ENCODE measurements around the gene ZER1. TPM values are rescaled to one million over a fixed set of nuclear protein-coding genes. Genes with fewer than 3 reads are reported as not detected.

ZER1 gene
- total RNA-seq, 4 donors from 2014 or later: 63.6 to 115 (median 105) TPM

- H3K36me3 ChIP-seq: no peaks in the 10 kb centered on the region
- TF ChIP-seq CTCF (IDR thresholded peaks at IDR 0.05 in 4 of 5, conservative IDR thresholded peaks at IDR 0.05 in 1 of 5): no peak
- TF ChIP-seq POLR2A (IDR thresholded peaks at IDR 0.05): no peak
- H3K9me3 ChIP-seq: no peaks in the 10 kb centered on the region
- peaks cover 0 to 8% of the 10 kb centered on the region in 2 donors for H3K4me1 ChIP-seq
- intact Hi-C loops (cut with DNase I; ENCODE audit: low total_unique reads): no loop called here
- DNase-seq (no peak), ATAC-seq (no peak)
- H3K27ac ChIP-seq: no peak overlapping the region
- H3K4me3 ChIP-seq: no peak overlapping the region
- in situ Hi-C loops (cut with MboI; ENCODE audit: low sequenced_read_pairs in 4 of 4): no loop called here
- no peaks in the 10 kb centered on the region for H3K27me3 ChIP-seq
Observed at GRCh38 chr9:128719919-128720605, 51.7 kb downstream of the ZER1 start.

- Histone ChIP-seq H3K27ac (no peak overlapping the region), H3K27me3 (no peaks in the 10 kb centered on the region), H3K4me3 (no peak overlapping the region), H3K4me1 (no peaks in the 10 kb centered on the region), H3K9me3 (no peaks in the 10 kb centered on the region), H3K36me3 (no peaks in the 10 kb centered on the region)
- intact Hi-C loops (cut with DNase I; ENCODE audit: low total_unique reads) (no loop called here), in situ Hi-C loops (cut with MboI; ENCODE audit: low sequenced_read_pairs in 4 of 4) (no loop called here)
- TF ChIP-seq CTCF (IDR thresholded peaks at IDR 0.05 in 4 of 5, conservative IDR thresholded peaks at IDR 0.05 in 1 of 5): no peak
- TF ChIP-seq POLR2A (IDR thresholded peaks at IDR 0.05): no peak
- ATAC-seq: no peak
- no peak for DNase-seq
Observed at GRCh38 chr9:128718475-128718874, 53.3 kb downstream of the ZER1 start.

GRCh38 chr9:128718047-128718446, 53.7 kb downstream of the ZER1 start:
- in situ Hi-C loops (cut with MboI; ENCODE audit: low sequenced_read_pairs in 4 of 4): no loop called here
- no peaks in the 10 kb centered on the region for H3K36me3 ChIP-seq
- DNase-seq (no peak), ATAC-seq (no peak)
- TF ChIP-seq POLR2A (IDR thresholded peaks at IDR 0.05): no peak
- TF ChIP-seq CTCF (IDR thresholded peaks at IDR 0.05 in 4 of 5, conservative IDR thresholded peaks at IDR 0.05 in 1 of 5): no peak
- H3K4me1 ChIP-seq: no peaks in the 10 kb centered on the region
- intact Hi-C loops (cut with DNase I; ENCODE audit: low total_unique reads): no loop called here
- no peak overlapping the region for H3K27ac ChIP-seq
- H3K27me3 ChIP-seq: no peaks in the 10 kb centered on the region
- H3K4me3 ChIP-seq: no peak overlapping the region
- no peaks in the 10 kb centered on the region for H3K9me3 ChIP-seq

- no peak for TF ChIP-seq POLR2A (IDR thresholded peaks at IDR 0.05)
- no peak for TF ChIP-seq CTCF (IDR thresholded peaks at IDR 0.05 in 4 of 5, conservative IDR thresholded peaks at IDR 0.05 in 1 of 5)
- intact Hi-C loops (cut with DNase I; ENCODE audit: low total_unique reads): no loop called here
- no peak for ATAC-seq
Observed at GRCh38 chr9:128716581-128717254, 55.0 kb downstream of the ZER1 start.

More at GRCh38 chr9:128716581-128717254, 55.0 kb downstream of the ZER1 start:
- no peaks in the 10 kb centered on the region for H3K36me3 ChIP-seq
- H3K27ac ChIP-seq: no peak overlapping the region
- H3K4me3 ChIP-seq: no peak overlapping the region
- no peaks in the 10 kb centered on the region for H3K4me1 ChIP-seq
- no peaks in the 10 kb centered on the region for H3K27me3 ChIP-seq
- DNase-seq: no peak
- in situ Hi-C loops (cut with MboI; ENCODE audit: low sequenced_read_pairs in 4 of 4): no loop called here
- no peaks in the 10 kb centered on the region for H3K9me3 ChIP-seq

All from gastrocnemius medialis (tissue), 4 donors.